HG03025 (cell line): ENCODE results near the gene SLC27A2.

Source experiments
- ATAC-seq: cut with Tn5 transposase; IDR thresholded peaks from one replicate; pipeline ENCODE4 v1.9.1; 2021; ENCODE audit warnings: mild to moderate bottlenecking, moderate library complexity; ENCODE audit not compliant: unreplicated experiment, low FRiP score

SLC27A2 gene

GRCh38 chr15:50233192-50233736 lies 51.3 kb downstream of the SLC27A2 start:
- no peak for ATAC-seq

- no peak for ATAC-seq
Observed at GRCh38 chr15:50234764-50235163, 52.8 kb downstream of the SLC27A2 start.

GRCh38 chr15:50235794-50236193 lies 53.8 kb downstream of the SLC27A2 start:
- ATAC-seq, result no peak

- ATAC-seq, result no peak
Observed at GRCh38 chr15:50236433-50236832, 54.4 kb downstream of the SLC27A2 start.

GRCh38 chr15:50238255-50238654 lies 56.3 kb downstream of the SLC27A2 start:
- no peak for ATAC-seq

GRCh38 chr15:50241684-50242450 lies 59.9 kb downstream of the SLC27A2 start:
- no peak for ATAC-seq

GRCh38 chr15:50244153-50244552 lies 62.2 kb downstream of the SLC27A2 start:
- ATAC-seq, result no peak

GRCh38 chr15:50244959-50245624 lies 63.1 kb downstream of the SLC27A2 start:
- ATAC-seq, result no peak

GRCh38 chr15:50246631-50247030 lies 64.6 kb downstream of the SLC27A2 start:
- ATAC-seq, result no peak

- peak; percentile 93 for ATAC-seq
Observed at GRCh38 chr15:50247819-50248655, 66.0 kb downstream of the SLC27A2 start.

- ATAC-seq, result no peak
Observed at GRCh38 chr15:50248994-50249582, 67.1 kb downstream of the SLC27A2 start.

- ATAC-seq, result no peak
Observed at GRCh38 chr15:50249704-50250103, 67.7 kb downstream of the SLC27A2 start.

- ATAC-seq, result no peak
Observed at GRCh38 chr15:50250760-50251394, 68.9 kb downstream of the SLC27A2 start.

- ATAC-seq, result no peak
Observed at GRCh38 chr15:50251638-50252182, 69.7 kb downstream of the SLC27A2 start.

- ATAC-seq, result no peak
Observed at GRCh38 chr15:50252556-50252955, 70.6 kb downstream of the SLC27A2 start.

GRCh38 chr15:50256188-50257041 lies 74.4 kb downstream of the SLC27A2 start:
- no peak for ATAC-seq

- no peak for ATAC-seq
Observed at GRCh38 chr15:50257332-50257731, 75.3 kb downstream of the SLC27A2 start.

- ATAC-seq, result no peak
Observed at GRCh38 chr15:50257924-50258323, 75.9 kb downstream of the SLC27A2 start.

- no peak for ATAC-seq
Observed at GRCh38 chr15:50259276-50259675, 77.3 kb downstream of the SLC27A2 start.
